ENCODE measurements around the gene PSMB9.
A peak's percentile ranks its signal among the peaks of the same experiment; 100 is the strongest.

GRCh38 chr6:32825966-32826365, 28.0 kb upstream of the PSMB9 start:
- TF ChIP-seq POLR2A (IDR thresholded peaks at IDR 0.05) (no peak), CTCF (IDR thresholded peaks at IDR 0.05) (peak in 5 of 6 experiments; percentile 21 to 47 (median 45))
